Transverse colon (tissue), 4 donors: Measurements from ENCODE around the gene ACAP3.

Experiments used
- EP300 ChIP-seq: sonication (generic); formaldehyde crosslinking; IDR thresholded peaks from one replicate; pipeline ENCODE4 v1.6.1; 2017; ENCODE audit warnings: antibody characterized with exemption, low read depth
- POLR2A ChIP-seq: fragments of 450-650 bp; IDR thresholded peaks from one replicate; pipeline ENCODE4 v1.6.1; 2016; ENCODE audit warnings: antibody characterized with exemption, mild to moderate bottlenecking, moderate library complexity
- POLR2AphosphoS5 ChIP-seq, 3 donors: sonication (generic); formaldehyde crosslinking; IDR thresholded peaks; one replicate each; pipeline ENCODE4 v1.6.1; 2016; ENCODE audit warnings: antibody characterized with exemption in 3 of 3
- TF ChIP-seq, protein P1 (sequence below), 5 experiments: fragments of 200-600 bp in 3 of 5; fragments of 450-650 bp in 2 of 5; sonication (generic) in 3 of 5; IDR thresholded peaks; 1 replicate in 2 of 5; 2 replicates in 3 of 5; pipeline ENCODE4 v1.5.1; 2016 to 2017; ENCODE audit warnings: antibody characterized with exemption in 5 of 5, inconsistent platforms in 3 of 5, mild to moderate bottlenecking in 2 of 5, moderate library complexity in 1 of 5

DNA sequence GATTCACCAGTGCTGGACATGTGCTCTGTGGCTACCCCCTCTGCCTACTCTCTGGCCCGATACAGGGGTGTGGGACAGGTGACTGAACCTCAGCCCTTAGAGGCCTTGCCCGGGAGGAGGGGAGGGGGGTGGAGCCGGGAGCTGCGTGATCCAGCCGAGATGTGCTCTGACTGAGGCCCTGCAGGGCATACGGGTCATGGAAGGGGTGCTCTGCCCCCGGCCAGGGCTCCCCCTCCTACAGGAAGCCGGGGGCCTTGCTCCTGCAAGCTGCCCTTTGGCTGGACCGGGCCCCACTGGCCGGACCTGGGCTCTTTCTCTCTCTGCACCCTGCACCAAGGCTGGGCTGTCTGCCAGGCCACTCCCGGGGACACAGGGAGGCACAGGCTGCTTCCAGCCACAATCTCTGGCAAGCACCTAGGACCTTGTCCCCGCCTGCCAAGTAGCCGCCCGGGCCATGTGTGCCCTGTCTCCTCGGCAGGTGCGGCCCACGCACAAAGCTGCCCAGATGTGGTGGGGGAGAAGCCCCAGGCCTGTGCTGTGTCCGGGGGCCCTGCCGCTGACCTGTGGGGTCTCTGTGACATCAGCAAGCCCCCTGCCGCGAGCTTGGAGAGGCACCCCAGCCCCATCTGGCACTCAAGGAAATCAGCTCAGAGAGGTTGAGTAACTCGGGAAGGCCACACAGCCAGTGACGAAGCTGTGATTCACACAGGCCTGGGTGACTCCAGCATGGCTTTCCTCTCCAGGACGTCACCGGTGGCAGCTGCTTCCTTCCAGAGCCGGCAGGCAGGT is 26.0 kb downstream of the ACAP3 start:
- peak; percentile 45 for TF ChIP-seq POLR2A
- TF ChIP-seq, protein P1, sequence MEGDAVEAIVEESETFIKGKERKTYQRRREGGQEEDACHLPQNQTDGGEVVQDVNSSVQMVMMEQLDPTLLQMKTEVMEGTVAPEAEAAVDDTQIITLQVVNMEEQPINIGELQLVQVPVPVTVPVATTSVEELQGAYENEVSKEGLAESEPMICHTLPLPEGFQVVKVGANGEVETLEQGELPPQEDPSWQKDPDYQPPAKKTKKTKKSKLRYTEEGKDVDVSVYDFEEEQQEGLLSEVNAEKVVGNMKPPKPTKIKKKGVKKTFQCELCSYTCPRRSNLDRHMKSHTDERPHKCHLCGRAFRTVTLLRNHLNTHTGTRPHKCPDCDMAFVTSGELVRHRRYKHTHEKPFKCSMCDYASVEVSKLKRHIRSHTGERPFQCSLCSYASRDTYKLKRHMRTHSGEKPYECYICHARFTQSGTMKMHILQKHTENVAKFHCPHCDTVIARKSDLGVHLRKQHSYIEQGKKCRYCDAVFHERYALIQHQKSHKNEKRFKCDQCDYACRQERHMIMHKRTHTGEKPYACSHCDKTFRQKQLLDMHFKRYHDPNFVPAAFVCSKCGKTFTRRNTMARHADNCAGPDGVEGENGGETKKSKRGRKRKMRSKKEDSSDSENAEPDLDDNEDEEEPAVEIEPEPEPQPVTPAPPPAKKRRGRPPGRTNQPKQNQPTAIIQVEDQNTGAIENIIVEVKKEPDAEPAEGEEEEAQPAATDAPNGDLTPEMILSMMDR (IDR thresholded peaks at IDR 0.05) = no peak
- no peak for TF ChIP-seq EP300
- peak in 2 of 3 donors; percentile 32 to 33 for TF ChIP-seq POLR2AphosphoS5 (IDR thresholded peaks at IDR 0.05)
